GM12891 (cell line): ENCODE data around the gene JPH4.

Experiments used
- PAX5 ChIP-seq: IDR thresholded peaks from 2 replicates; pipeline ENCODE4 v1.6.1; 2011; ENCODE audit warnings: low read length, moderate library complexity, mild to moderate bottlenecking; ENCODE audit not compliant: insufficient read depth, severe bottlenecking
- POLR2A ChIP-seq: IDR thresholded peaks from 2 replicates; pipeline ENCODE4 v1.6.1; 2011; ENCODE audit warnings: low read depth, low read length, control low read depth
- POLR2AphosphoS5 ChIP-seq: IDR thresholded peaks from 2 replicates; pipeline ENCODE4 v1.6.1; 2011; ENCODE audit warnings: low read depth, low read length, control low read depth
- SPI1 ChIP-seq: IDR thresholded peaks from 2 replicates; pipeline ENCODE4 v1.6.1; 2011; ENCODE audit warnings: low read depth, low read length, control low read depth

GRCh38 chr14:23532658-23533057 lies 45.9 kb downstream of the JPH4 start:
- TF ChIP-seq POLR2AphosphoS5 (no peak), PAX5 (no peak), SPI1 (no peak), POLR2A (no peak)
